ENCODE measurements around the gene TRIM69.

DNA sequence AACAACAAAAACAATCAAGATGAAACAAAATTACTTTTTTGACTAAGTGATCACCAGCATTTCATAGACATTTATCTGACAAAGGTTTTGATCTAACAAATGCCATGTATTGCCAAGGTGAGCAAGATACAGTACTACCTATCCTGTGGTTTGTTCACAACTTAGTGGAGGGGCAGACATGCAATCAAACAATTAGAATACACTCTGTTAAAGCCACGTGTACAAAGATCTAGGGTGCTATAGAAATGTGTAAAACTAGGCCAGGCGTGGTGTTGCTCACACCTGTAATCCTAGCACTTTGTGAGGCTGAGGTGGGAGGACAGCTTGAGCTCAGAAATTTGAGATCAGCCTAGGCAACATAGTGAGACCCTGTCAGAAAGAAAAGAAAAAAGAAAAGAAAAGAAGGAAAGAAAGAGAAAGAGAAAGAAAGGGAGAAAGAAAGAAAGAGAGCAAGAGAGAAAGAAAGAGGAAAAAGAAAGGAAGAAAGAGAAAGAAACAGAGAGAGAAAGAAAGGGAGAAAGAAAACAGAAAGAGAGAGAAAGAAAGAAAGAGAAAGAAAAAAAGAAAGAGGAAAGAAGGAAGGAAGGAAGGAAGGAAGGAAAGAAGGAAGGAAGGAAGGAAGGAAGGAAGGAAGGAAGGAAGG is 1.4 kb upstream of the TRIM69 start:
- TF ChIP-seq SIN3A (IDR thresholded peaks at IDR 0.05; ENCODE audit: borderline replicate concordance, insufficient read depth, low read depth, low read length): no peak
- TF ChIP-seq, protein P1, sequence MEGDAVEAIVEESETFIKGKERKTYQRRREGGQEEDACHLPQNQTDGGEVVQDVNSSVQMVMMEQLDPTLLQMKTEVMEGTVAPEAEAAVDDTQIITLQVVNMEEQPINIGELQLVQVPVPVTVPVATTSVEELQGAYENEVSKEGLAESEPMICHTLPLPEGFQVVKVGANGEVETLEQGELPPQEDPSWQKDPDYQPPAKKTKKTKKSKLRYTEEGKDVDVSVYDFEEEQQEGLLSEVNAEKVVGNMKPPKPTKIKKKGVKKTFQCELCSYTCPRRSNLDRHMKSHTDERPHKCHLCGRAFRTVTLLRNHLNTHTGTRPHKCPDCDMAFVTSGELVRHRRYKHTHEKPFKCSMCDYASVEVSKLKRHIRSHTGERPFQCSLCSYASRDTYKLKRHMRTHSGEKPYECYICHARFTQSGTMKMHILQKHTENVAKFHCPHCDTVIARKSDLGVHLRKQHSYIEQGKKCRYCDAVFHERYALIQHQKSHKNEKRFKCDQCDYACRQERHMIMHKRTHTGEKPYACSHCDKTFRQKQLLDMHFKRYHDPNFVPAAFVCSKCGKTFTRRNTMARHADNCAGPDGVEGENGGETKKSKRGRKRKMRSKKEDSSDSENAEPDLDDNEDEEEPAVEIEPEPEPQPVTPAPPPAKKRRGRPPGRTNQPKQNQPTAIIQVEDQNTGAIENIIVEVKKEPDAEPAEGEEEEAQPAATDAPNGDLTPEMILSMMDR (IDR thresholded peaks at IDR 0.05): no peak
- no peak for TF ChIP-seq POLR2AphosphoS5 (IDR thresholded peaks at IDR 0.05; ENCODE audit: low read depth, low read length)
